Liver (tissue), 9 donors: ENCODE results near the gene LMOD2. TPM values are rescaled to one million over a fixed set of nuclear protein-coding genes. Genes with fewer than 3 reads are reported as not detected.
A peak's percentile ranks its signal among the peaks of the same experiment; 100 is the strongest.

ENCODE experiments used
- DNase-seq: peaks from one replicate; pipeline ENCODE4 v3.0.0-alpha.2; 2017; ENCODE audit warnings: low spot score
- H3K27ac ChIP-seq, 2 donors: one replicate each; pipeline ENCODE4 v1.7.0; 2013; ENCODE audit warnings: inconsistent platforms in 2 of 2, low read length in 2 of 2, control low read depth in 1 of 2, low read depth in 1 of 2, mild to moderate bottlenecking in 1 of 2
- H3K27me3 ChIP-seq, 4 donors: one replicate each; pipeline versions ENCODE4 v1.6.1 to v1.7.0; 2013; ENCODE audit warnings: low read length in 3 of 4, inconsistent platforms in 1 of 4, mild to moderate bottlenecking in 1 of 4, moderate library complexity in 1 of 4; ENCODE audit not compliant: control insufficient read depth in 4 of 4, insufficient read depth in 4 of 4
- H3K36me3 ChIP-seq, 4 donors: one replicate each; pipeline versions ENCODE4 v1.6.1 to v1.7.0; 2013; ENCODE audit warnings: low read length in 3 of 4, mild to moderate bottlenecking in 3 of 4, low read depth in 1 of 4, moderate library complexity in 1 of 4; ENCODE audit not compliant: control insufficient read depth in 4 of 4, insufficient read depth in 3 of 4
- H3K4me1 ChIP-seq, 4 donors: one replicate each; pipeline versions ENCODE4 v1.6.1 to v1.7.0; 2013; ENCODE audit warnings: low read length in 3 of 4, mild to moderate bottlenecking in 3 of 4, moderate library complexity in 1 of 4; ENCODE audit not compliant: control insufficient read depth in 4 of 4, insufficient read depth in 4 of 4
- H3K4me3 ChIP-seq, 3 donors: one replicate each; pipeline versions ENCODE4 v1.6.1 to v1.7.0; 2013; ENCODE audit warnings: low read length in 3 of 3, control low read depth in 1 of 3, low read depth in 1 of 3, mild to moderate bottlenecking in 1 of 3
- H3K9ac ChIP-seq, 2 donors: one replicate each; pipeline ENCODE4 v1.7.0; 2013; ENCODE audit warnings: low read length in 2 of 2, mild to moderate bottlenecking in 2 of 2, moderate library complexity in 2 of 2, control low read depth in 1 of 2, low read depth in 1 of 2
- H3K9me3 ChIP-seq, 4 donors: one replicate each; pipeline versions ENCODE4 v1.6.1 to v1.7.0; 2013; ENCODE audit warnings: low read length in 3 of 4; ENCODE audit not compliant: control insufficient read depth in 4 of 4
- EGR1 ChIP-seq, 2 donors: IDR thresholded peaks; 2 replicates each; pipeline ENCODE4 v1.6.1; 2016 to 2018; ENCODE audit warnings: antibody characterized with exemption in 2 of 2, low read depth in 2 of 2
- FOXA1 ChIP-seq: IDR thresholded peaks from 2 replicates; pipeline ENCODE4 v1.6.1; 2016; ENCODE audit warnings: antibody characterized with exemption
- FOXA2 ChIP-seq: IDR thresholded peaks from 2 replicates; pipeline ENCODE4 v1.6.1; 2016; ENCODE audit warnings: antibody characterized with exemption
- GABPA ChIP-seq, 2 donors: IDR thresholded peaks in 1 of 2; conservative IDR thresholded peaks in 1 of 2; 2 replicates each; pipeline ENCODE4 v1.6.1; 2016; ENCODE audit warnings: antibody characterized with exemption in 2 of 2, mild to moderate bottlenecking in 1 of 2, moderate library complexity in 1 of 2
- HNF4A ChIP-seq, 2 donors: conservative IDR thresholded peaks; 2 replicates each; pipeline ENCODE4 v1.6.1; 2016; ENCODE audit warnings: antibody characterized with exemption in 2 of 2, mild to moderate bottlenecking in 2 of 2
- HNF4G ChIP-seq: IDR thresholded peaks from 2 replicates; pipeline ENCODE4 v1.6.1; 2016; ENCODE audit warnings: antibody characterized with exemption
- JUND ChIP-seq, 2 donors: IDR thresholded peaks; 2 replicates each; pipeline ENCODE4 v1.6.1; 2016; ENCODE audit warnings: antibody characterized with exemption in 2 of 2
- NR2F2 ChIP-seq: IDR thresholded peaks from 2 replicates; pipeline ENCODE4 v1.6.1; 2016; ENCODE audit warnings: antibody characterized with exemption
- RAD21 ChIP-seq, 2 donors: IDR thresholded peaks; 2 replicates each; pipeline ENCODE4 v1.6.1; 2016; ENCODE audit warnings: antibody characterized with exemption in 2 of 2, mild to moderate bottlenecking in 2 of 2
- RXRA ChIP-seq, 2 donors: IDR thresholded peaks; 2 replicates each; pipeline ENCODE4 v1.6.1; 2017 to 2018; ENCODE audit warnings: antibody characterized with exemption in 2 of 2, mild to moderate bottlenecking in 1 of 2
- SP1 ChIP-seq: IDR thresholded peaks from 2 replicates; pipeline ENCODE4 v1.6.1; 2018; ENCODE audit warnings: antibody characterized with exemption, mild to moderate bottlenecking
- TAF1 ChIP-seq: conservative IDR thresholded peaks from 2 replicates; pipeline ENCODE4 v1.6.1; 2016; ENCODE audit warnings: antibody characterized with exemption, mild to moderate bottlenecking
- YY1 ChIP-seq: IDR thresholded peaks from 2 replicates; pipeline ENCODE4 v1.6.1; 2016; ENCODE audit warnings: antibody characterized with exemption, mild to moderate bottlenecking
- WGBS: extraction: QIAGEN DNeasy Blood & Tissue Kit; methylation state at CpG from one replicate; pipeline ENCODE4 v1.1.7; 2013; 5-methylcytosine and 5-hydroxymethylcytosine counted together
- polyA plus RNA-seq, 2 donors: library from polyadenylated mRNA; stranded (reverse) in 1 of 2; unstranded in 1 of 2; fragments of 200-250 nt in 1 of 2; fragments of >200 nt in 1 of 2; fragmentation: Nextera tagmentation in 1 of 2; extraction: Ambion mirVana in 1 of 2; gene quantifications; one replicate each; pipeline versions ENCODE4 v1.2.1 to v1.2.3, GENCODE V29; 2013 to 2015
- total RNA-seq, 2 donors: library from RNA; depleted of rRNA; stranded (reverse); fragments of >200 nt; gene quantifications; one replicate each; pipeline ENCODE4 v1.2.3, GENCODE V29; 2014
- TF ChIP-seq, protein P1 (sequence below): fragments of 150-350 bp; IDR thresholded peaks from 2 replicates; pipeline ENCODE4 v1.5.1; 2017; ENCODE audit warnings: improper control_type of control experiment, low read depth, low read length; ENCODE audit not compliant: missing input control
- TF ChIP-seq, protein P2 (sequence below): IDR thresholded peaks from 2 replicates; pipeline ENCODE4 v1.6.1; 2016; ENCODE audit warnings: antibody characterized with exemption
- TF ChIP-seq, protein P3 (sequence below): IDR thresholded peaks from 2 replicates; pipeline ENCODE4 v1.6.1; 2016; ENCODE audit warnings: antibody characterized with exemption, mild to moderate bottlenecking
- TF ChIP-seq, protein P4 (sequence below): IDR thresholded peaks from 2 replicates; pipeline ENCODE4 v1.6.1; 2016; ENCODE audit warnings: antibody characterized with exemption
- TF ChIP-seq, protein P5 (sequence below): IDR thresholded peaks from 2 replicates; pipeline ENCODE4 v1.6.1; 2016; ENCODE audit warnings: antibody characterized with exemption
- donor health status: healthy.
- donor health status: healthy.
- donor health status: healthy.
- donor health status: healthy.
- donor health status: healthy.

Gene LMOD2
- total and polyA plus RNA-seq, 4 donors: not detected

DNA sequence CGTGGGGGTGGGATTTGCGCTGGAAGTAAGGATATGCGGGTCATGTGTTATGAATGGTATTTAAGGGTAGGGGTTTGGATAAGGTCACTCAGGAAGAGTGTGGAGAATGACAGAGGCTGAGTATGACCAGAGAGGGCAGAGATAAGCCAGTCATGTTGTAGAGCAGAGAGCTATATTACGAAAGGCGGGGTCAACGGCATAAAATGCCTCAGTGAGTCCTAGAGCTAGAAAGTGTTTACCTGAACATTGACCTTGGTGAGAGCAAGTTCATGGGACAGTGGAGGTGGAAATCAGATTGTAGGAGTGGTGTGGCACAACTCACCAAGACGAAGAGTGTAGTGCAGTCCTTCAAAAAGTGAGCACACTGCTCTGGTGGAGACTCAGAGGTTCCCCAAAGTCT lies 13.8 kb downstream of the LMOD2 start:
- H3K27me3 ChIP-seq: no peaks in the 10 kb centered on the region
- no peak overlapping the region for H3K9ac ChIP-seq
- 54% methylated on average over 7 of the region's 7 CpGs for WGBS
- H3K9me3 ChIP-seq: no peaks in the 10 kb centered on the region
- H3K4me3 ChIP-seq: no peak overlapping the region
- TF ChIP-seq, protein P1, sequence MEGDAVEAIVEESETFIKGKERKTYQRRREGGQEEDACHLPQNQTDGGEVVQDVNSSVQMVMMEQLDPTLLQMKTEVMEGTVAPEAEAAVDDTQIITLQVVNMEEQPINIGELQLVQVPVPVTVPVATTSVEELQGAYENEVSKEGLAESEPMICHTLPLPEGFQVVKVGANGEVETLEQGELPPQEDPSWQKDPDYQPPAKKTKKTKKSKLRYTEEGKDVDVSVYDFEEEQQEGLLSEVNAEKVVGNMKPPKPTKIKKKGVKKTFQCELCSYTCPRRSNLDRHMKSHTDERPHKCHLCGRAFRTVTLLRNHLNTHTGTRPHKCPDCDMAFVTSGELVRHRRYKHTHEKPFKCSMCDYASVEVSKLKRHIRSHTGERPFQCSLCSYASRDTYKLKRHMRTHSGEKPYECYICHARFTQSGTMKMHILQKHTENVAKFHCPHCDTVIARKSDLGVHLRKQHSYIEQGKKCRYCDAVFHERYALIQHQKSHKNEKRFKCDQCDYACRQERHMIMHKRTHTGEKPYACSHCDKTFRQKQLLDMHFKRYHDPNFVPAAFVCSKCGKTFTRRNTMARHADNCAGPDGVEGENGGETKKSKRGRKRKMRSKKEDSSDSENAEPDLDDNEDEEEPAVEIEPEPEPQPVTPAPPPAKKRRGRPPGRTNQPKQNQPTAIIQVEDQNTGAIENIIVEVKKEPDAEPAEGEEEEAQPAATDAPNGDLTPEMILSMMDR: no peak
- TF ChIP-seq RAD21 (IDR thresholded peaks at IDR 0.05) (peak; percentile 21 to 56), EGR1 (IDR thresholded peaks at IDR 0.05; ENCODE audit: low read depth in 2 of 2) (peak in 1 of 2 donors; percentile 26), JUND (IDR thresholded peaks at IDR 0.05) (peak; percentile 61 to 77), HNF4A (conservative IDR thresholded peaks at IDR 0.05) (peak; percentile 90 to 91), YY1 (peak; percentile 77), GABPA (IDR thresholded peaks at IDR 0.05 in 1 of 2, conservative IDR thresholded peaks at IDR 0.05 in 1 of 2) (no peak), HNF4G (peak; percentile 64), RXRA (IDR thresholded peaks at IDR 0.05) (peak; percentile 99), FOXA2 (peak; percentile 67), FOXA1 (peak; percentile 69), NR2F2 (no peak), SP1 (peak; percentile 92), TAF1 (no peak)
- TF ChIP-seq, protein P2, sequence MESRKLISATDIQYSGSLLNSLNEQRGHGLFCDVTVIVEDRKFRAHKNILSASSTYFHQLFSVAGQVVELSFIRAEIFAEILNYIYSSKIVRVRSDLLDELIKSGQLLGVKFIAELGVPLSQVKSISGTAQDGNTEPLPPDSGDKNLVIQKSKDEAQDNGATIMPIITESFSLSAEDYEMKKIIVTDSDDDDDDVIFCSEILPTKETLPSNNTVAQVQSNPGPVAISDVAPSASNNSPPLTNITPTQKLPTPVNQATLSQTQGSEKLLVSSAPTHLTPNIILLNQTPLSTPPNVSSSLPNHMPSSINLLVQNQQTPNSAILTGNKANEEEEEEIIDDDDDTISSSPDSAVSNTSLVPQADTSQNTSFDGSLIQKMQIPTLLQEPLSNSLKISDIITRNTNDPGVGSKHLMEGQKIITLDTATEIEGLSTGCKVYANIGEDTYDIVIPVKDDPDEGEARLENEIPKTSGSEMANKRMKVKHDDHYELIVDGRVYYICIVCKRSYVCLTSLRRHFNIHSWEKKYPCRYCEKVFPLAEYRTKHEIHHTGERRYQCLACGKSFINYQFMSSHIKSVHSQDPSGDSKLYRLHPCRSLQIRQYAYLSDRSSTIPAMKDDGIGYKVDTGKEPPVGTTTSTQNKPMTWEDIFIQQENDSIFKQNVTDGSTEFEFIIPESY: peak; percentile 77
- TF ChIP-seq, protein P3, sequence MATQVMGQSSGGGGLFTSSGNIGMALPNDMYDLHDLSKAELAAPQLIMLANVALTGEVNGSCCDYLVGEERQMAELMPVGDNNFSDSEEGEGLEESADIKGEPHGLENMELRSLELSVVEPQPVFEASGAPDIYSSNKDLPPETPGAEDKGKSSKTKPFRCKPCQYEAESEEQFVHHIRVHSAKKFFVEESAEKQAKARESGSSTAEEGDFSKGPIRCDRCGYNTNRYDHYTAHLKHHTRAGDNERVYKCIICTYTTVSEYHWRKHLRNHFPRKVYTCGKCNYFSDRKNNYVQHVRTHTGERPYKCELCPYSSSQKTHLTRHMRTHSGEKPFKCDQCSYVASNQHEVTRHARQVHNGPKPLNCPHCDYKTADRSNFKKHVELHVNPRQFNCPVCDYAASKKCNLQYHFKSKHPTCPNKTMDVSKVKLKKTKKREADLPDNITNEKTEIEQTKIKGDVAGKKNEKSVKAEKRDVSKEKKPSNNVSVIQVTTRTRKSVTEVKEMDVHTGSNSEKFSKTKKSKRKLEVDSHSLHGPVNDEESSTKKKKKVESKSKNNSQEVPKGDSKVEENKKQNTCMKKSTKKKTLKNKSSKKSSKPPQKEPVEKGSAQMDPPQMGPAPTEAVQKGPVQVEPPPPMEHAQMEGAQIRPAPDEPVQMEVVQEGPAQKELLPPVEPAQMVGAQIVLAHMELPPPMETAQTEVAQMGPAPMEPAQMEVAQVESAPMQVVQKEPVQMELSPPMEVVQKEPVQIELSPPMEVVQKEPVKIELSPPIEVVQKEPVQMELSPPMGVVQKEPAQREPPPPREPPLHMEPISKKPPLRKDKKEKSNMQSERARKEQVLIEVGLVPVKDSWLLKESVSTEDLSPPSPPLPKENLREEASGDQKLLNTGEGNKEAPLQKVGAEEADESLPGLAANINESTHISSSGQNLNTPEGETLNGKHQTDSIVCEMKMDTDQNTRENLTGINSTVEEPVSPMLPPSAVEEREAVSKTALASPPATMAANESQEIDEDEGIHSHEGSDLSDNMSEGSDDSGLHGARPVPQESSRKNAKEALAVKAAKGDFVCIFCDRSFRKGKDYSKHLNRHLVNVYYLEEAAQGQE: peak; percentile 65
- TF ChIP-seq, protein P4, sequence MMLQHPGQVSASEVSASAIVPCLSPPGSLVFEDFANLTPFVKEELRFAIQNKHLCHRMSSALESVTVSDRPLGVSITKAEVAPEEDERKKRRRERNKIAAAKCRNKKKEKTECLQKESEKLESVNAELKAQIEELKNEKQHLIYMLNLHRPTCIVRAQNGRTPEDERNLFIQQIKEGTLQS: peak; percentile 36
- TF ChIP-seq, protein P5, sequence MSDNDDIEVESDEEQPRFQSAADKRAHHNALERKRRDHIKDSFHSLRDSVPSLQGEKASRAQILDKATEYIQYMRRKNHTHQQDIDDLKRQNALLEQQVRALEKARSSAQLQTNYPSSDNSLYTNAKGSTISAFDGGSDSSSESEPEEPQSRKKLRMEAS: peak; percentile 59
- peaks cover 7 to 27% (median 16%) of the 10 kb centered on the region in 4 donors for H3K4me1 ChIP-seq
- no peaks in the 10 kb centered on the region for H3K36me3 ChIP-seq
- no peak overlapping the region for H3K27ac ChIP-seq
- DNase-seq: no peak
